GM12878 (cell line): ENCODE measurements around the gene KRTAP10-3. TPM values are rescaled to one million over a fixed set of nuclear protein-coding genes. Genes with fewer than 3 reads are reported as not detected.

ENCODE experiments used
- ATAC-seq: fragments of 200-7000 bp; cut with Tn5 transposase; 3 replicates; pipeline ENCODE4 v1.9.1; 2020; ENCODE audit warnings: mild to moderate bottlenecking, moderate library complexity
- BruUV-seq: library from RNA; stranded (reverse); fragments of 400-500 nt; replicated peaks from 2 replicates; lab custom pipeline; 2021; lab: Mats Ljungman, UMichigan
- CTCF ChIA-PET: fragments of 300-600 bp; sonication (Branson Sonifier 250); formaldehyde crosslinking; extraction: SDS; loops from one replicate; lab custom pipeline; 2021; ENCODE audit warnings: inconsistent platforms; lab: Yijun Ruan, JAX
- POLR2A ChIA-PET: fragments of 350-600 bp; formaldehyde crosslinking; extraction: SDS; loops from one replicate; lab custom pipeline; 2021; ENCODE audit warnings: inconsistent platforms; lab: Charles Lee
- RAD21 ChIA-PET: fragments of 300-600 bp; sonication (Branson Sonifier 250); formaldehyde crosslinking; loops from one replicate; lab custom pipeline; 2023; ENCODE audit warnings: antibody characterized with exemption; ENCODE audit not compliant: unreplicated experiment; lab: Charles Lee
- SMC1A ChIA-PET: fragments of 300-600 bp; sonication (Branson Sonifier 250); formaldehyde crosslinking; loops from one replicate; lab custom pipeline; 2023; ENCODE audit not compliant: unreplicated experiment, uncharacterized antibody; lab: Charles Lee
- DNase-seq: peaks from one replicate; pipeline ENCODE4 v3.0.0-alpha.2; 2011; ENCODE audit warnings: low read depth, low spot score
- FAIRE-seq: peaks from 3 replicates; lab custom pipeline; 2011; peaks lifted over from hg19 to GRCh38; lab: Jason Lieb, UNC
- H2AFZ ChIP-seq: 2 replicates; pipeline ENCODE4 v1.6.0; 2011; ENCODE audit warnings: low read depth, low read length, control low read depth; ENCODE audit not compliant: control insufficient read depth
- H3K27ac ChIP-seq: 2 replicates; pipeline ENCODE4 v1.5.1; 2011; ENCODE audit warnings: control low read depth; ENCODE audit not compliant: control insufficient read depth, insufficient read depth
- H3K27me3 ChIP-seq, 2 experiments: replicated peaks in 1 of 2; 2 replicates each; pipeline versions ENCODE4 v1.6.0 to v1.6.1; 2011; ENCODE audit warnings: low read length in 1 of 2; ENCODE audit not compliant: control insufficient read depth in 2 of 2, insufficient read depth in 2 of 2
- H3K36me3 ChIP-seq, 2 experiments: 2 replicates each; pipeline ENCODE4 v1.5.1; 2011; ENCODE audit warnings: low read length in 1 of 2; ENCODE audit not compliant: control insufficient read depth in 2 of 2, insufficient read depth in 2 of 2
- H3K4me1 ChIP-seq: 2 replicates; pipeline ENCODE4 v1.6.1; 2011; ENCODE audit warnings: mild to moderate bottlenecking, low read length, moderate library complexity, mixed read lengths; ENCODE audit not compliant: control insufficient read depth, insufficient read depth
- H3K4me2 ChIP-seq: 2 replicates; pipeline ENCODE4 v1.6.0; 2011; ENCODE audit warnings: control low read depth; ENCODE audit not compliant: control insufficient read depth, insufficient read depth
- H3K4me3 ChIP-seq: fragments of 200-600 bp; sonication (generic); 2 replicates; pipeline ENCODE4 v1.5.1; 2016
- H3K79me2 ChIP-seq: 2 replicates; pipeline ENCODE4 v1.6.0; 2011; ENCODE audit warnings: low read length; ENCODE audit not compliant: control insufficient read depth, insufficient read depth
- H3K9ac ChIP-seq: 2 replicates; pipeline ENCODE4 v1.8.0; 2011; ENCODE audit warnings: low read length, control low read depth, mixed read lengths; ENCODE audit not compliant: control insufficient read depth, insufficient read depth
- H3K9me3 ChIP-seq: replicated peaks from 3 replicates; pipeline ENCODE4 v1.5.1; 2011; ENCODE audit warnings: mild to moderate bottlenecking, low read length; ENCODE audit not compliant: control insufficient read depth, insufficient read depth
- H4K20me1 ChIP-seq: 2 replicates; pipeline ENCODE4 v1.6.0; 2011; ENCODE audit not compliant: control insufficient read depth, insufficient read depth
- ASH2L ChIP-seq: fragments of 300-600, 200-600 bp; sonication (generic); IDR thresholded peaks from 2 replicates; pipeline ENCODE4 v1.6.1; 2017; ENCODE audit warnings: low read depth, mild to moderate bottlenecking, borderline replicate concordance
- ATF7 ChIP-seq: fragments of 450-650 bp; IDR thresholded peaks from 2 replicates; pipeline ENCODE4 v1.6.1; 2016; ENCODE audit warnings: low read depth, mild to moderate bottlenecking
- CREB1 ChIP-seq: IDR thresholded peaks from 2 replicates; pipeline ENCODE4 v1.6.1; 2012; ENCODE audit warnings: low read depth, mild to moderate bottlenecking, inconsistent platforms
- DPF2 ChIP-seq: fragments of 450-650 bp; IDR thresholded peaks from 2 replicates; pipeline ENCODE4 v1.6.1; 2017; ENCODE audit warnings: mild to moderate bottlenecking
- ELK1 ChIP-seq: IDR thresholded peaks from 2 replicates; pipeline ENCODE4 v1.6.1; 2012; ENCODE audit warnings: low read depth, low read length, improper control_type of control experiment
- GABPA ChIP-seq: IDR thresholded peaks from 2 replicates; pipeline ENCODE4 v1.6.1; 2014; ENCODE audit warnings: antibody characterized with exemption, low read depth, mild to moderate bottlenecking, inconsistent platforms
- JUND ChIP-seq: IDR thresholded peaks from 2 replicates; pipeline ENCODE4 v1.6.1; 2012; ENCODE audit warnings: low read depth, mild to moderate bottlenecking, low read length, improper control_type of control experiment, moderate library complexity
- KAT2A ChIP-seq: conservative IDR thresholded peaks from 2 replicates; pipeline ENCODE4 v1.6.1; 2011; ENCODE audit warnings: low read depth, low read length; ENCODE audit not compliant: control insufficient read depth
- NBN ChIP-seq: fragments of 450-650 bp; IDR thresholded peaks from 2 replicates; pipeline ENCODE4 v1.6.1; 2016
- NFYB ChIP-seq: IDR thresholded peaks from 2 replicates; pipeline ENCODE4 v1.6.1; 2011; ENCODE audit warnings: low read depth, mild to moderate bottlenecking, low read length, improper control_type of control experiment, moderate library complexity; ENCODE audit not compliant: insufficient read depth
- PML ChIP-seq: IDR thresholded peaks from 2 replicates; pipeline ENCODE4 v1.6.1; 2012; ENCODE audit warnings: low read length, inconsistent platforms
- RFX5 ChIP-seq: IDR thresholded peaks from 2 replicates; pipeline ENCODE4 v1.6.1; 2011; ENCODE audit warnings: low read depth, low read length, improper control_type of control experiment
- SIN3A ChIP-seq: IDR thresholded peaks from 2 replicates; pipeline ENCODE4 v1.6.1; 2012; ENCODE audit warnings: low read depth, low read length, improper control_type of control experiment
- SREBF1 ChIP-seq: IDR thresholded peaks from 2 replicates; pipeline ENCODE4 v1.6.1; 2012; ENCODE audit warnings: mild to moderate bottlenecking, low read length
- SRF ChIP-seq, 2 experiments: IDR thresholded peaks; 2 replicates each; pipeline ENCODE4 v1.6.1; 2011; ENCODE audit warnings: low read depth in 2 of 2, low read length in 2 of 2, mild to moderate bottlenecking in 1 of 2, moderate library complexity in 1 of 2
- SUPT20H ChIP-seq: IDR thresholded peaks from 2 replicates; pipeline ENCODE4 v1.6.1; 2011; ENCODE audit warnings: low read depth, mild to moderate bottlenecking, low read length, moderate library complexity, borderline replicate concordance; ENCODE audit not compliant: control insufficient read depth
- WRNIP1 ChIP-seq: IDR thresholded peaks from 2 replicates; pipeline ENCODE4 v1.6.1; 2011; ENCODE audit warnings: low read depth, low read length, improper control_type of control experiment, borderline replicate concordance
- WGBS: methylation state at CpG from one replicate; pipeline ENCODE4 v1.1.6; 2016; ENCODE audit warnings: low lambda C conversion rate; ENCODE audit not compliant: insufficient replicate concordance, insufficient coverage; ENCODE audit errors: missing lambda C conversion rate; 5-methylcytosine and 5-hydroxymethylcytosine counted together
- in situ Hi-C: fragments of 300-500 bp; cut with MboI; formaldehyde crosslinking; loops from 9 replicates; pipeline ENCODE4 v1.14.3; 2018; ENCODE audit warnings: mixed read lengths
- intact Hi-C: fragments of 100-400 bp; cut with micrococcal nuclease; formaldehyde crosslinking; loops from one replicate; pipeline ENCODE4 v1.14.2; 2022; ENCODE audit not compliant: unreplicated experiment
- polyA plus RNA-seq, 11 experiments: library from polyadenylated mRNA; depleted of rRNA in 4 of 11; unstranded in 6 of 11; stranded (reverse) in 5 of 11; fragments of >200 nt; fragmentation: Nextera tagmentation in 4 of 11; fragmentation: Illumina TruSeq in 1 of 11; extraction: Ambion mirVana in 4 of 11; extraction: Trizol in 1 of 11; gene quantifications; 1 replicate in 1 of 11; 2 replicates in 10 of 11; pipeline versions ENCODE4 v1.2.1 to v1.2.3, GENCODE V29; 2011 to 2016; ENCODE audit warnings: inconsistent platforms in 2 of 11, missing spikeins in 2 of 11, low read depth in 1 of 11
- total RNA-seq, 4 experiments: library from RNA; depleted of rRNA in 3 of 4; stranded (reverse); fragments of >200 nt in 3 of 4; fragmentation: Illumina TruSeq in 1 of 4; extraction: Trizol in 1 of 4; gene quantifications; 2 replicates each; pipeline versions ENCODE4 v1.2.1 to v1.2.3, GENCODE V29; 2013 to 2021
- TF ChIP-seq, protein P1 (sequence below): IDR thresholded peaks from 2 replicates; pipeline ENCODE4 v1.6.1; 2012; ENCODE audit warnings: low read length, inconsistent platforms

Gene KRTAP10-3
- total and polyA plus RNA-seq, 10 of the 15 experiments (the other 5 are each of a cell fraction or from before 2014, with no cell fraction given), result not detected

DNA sequence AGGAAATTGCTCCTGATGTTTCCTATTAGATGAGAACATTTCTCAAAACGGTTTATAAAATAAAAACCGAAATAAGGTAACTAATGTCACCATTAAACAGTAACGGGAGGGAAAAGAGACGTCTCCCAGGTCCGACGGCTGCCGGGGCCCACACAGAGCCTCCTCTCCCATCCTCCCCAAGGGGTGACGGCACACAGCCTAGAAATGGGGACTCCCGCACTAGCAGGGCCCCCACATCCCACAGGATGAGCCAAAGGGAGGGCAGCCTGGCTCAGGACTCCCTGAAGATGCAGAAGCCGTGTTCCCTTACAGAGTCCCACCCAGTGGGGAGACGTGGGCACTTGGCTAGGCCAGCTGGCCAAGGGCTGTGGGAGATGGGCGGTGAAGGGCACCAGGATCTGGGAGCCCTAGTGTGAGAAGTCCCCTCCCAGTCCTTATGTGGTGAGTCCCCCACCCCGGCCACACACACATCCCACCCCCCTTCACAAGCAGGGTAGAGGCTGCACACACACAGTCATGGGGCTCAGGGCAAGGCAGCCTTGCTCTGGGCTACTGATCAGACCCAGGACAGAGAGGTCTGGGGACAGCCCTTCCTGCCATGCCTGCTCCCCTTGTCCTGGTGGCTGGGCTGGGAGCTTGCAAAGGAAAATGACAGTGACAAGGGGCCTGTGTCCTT, 3.3 kb downstream of the KRTAP10-3 start:
- ChIA-PET SMC1A (no interaction called here), POLR2A (no interaction called here), CTCF (no interaction called here), RAD21 (no interaction called here)
- WGBS, result 36% methylated on average over 13 of the region's 13 CpGs
- Histone ChIP-seq H3K27me3 (no peaks in the 10 kb centered on the region; a peak in 1 of 4 replicates), H3K79me2 (no peaks in the 10 kb centered on the region), H3K4me3 (no peak overlapping the region), H3K4me2 (no peak overlapping the region), H3K9me3 (no peaks in the 10 kb centered on the region; the same call in 2 of the 3 replicates), H4K20me1 (no peaks in the 10 kb centered on the region), H3K27ac (no peak overlapping the region), H3K9ac (no peak overlapping the region), H3K4me1 (no peaks in the 10 kb centered on the region), H2AFZ (no peak overlapping the region), H3K36me3 (no peaks in the 10 kb centered on the region)
- in situ Hi-C loops (no loop called here), intact Hi-C loops (no loop called here)
- ATAC-seq, result no peak
- no peak for FAIRE-seq
- DNase-seq, result no peak
- BruUV-seq, result no TSS peak
- no peak for TF ChIP-seq NBN
- TF ChIP-seq SRF (IDR thresholded peaks at IDR 0.05; ENCODE audit: low read depth in 2 of 2, low read length in 2 of 2), result no peak

GRCh38 chr21:44552681-44553080, 5.9 kb downstream of the KRTAP10-3 start:
- no peaks in the 10 kb centered on the region for H4K20me1 ChIP-seq
- H3K4me1 ChIP-seq, result no peaks in the 10 kb centered on the region
- no peaks in the 10 kb centered on the region; the same call in 2 of the 3 replicates for H3K9me3 ChIP-seq
- intact Hi-C loops, result no loop called here
- no peak overlapping the region for H3K9ac ChIP-seq
- no peak overlapping the region for H3K4me2 ChIP-seq
- H3K27me3 ChIP-seq, result no peaks in the 10 kb centered on the region; a peak in 1 of 4 replicates
- ChIA-PET POLR2A (no interaction called here), SMC1A (no interaction called here), RAD21 (no interaction called here), CTCF (no interaction called here)
- no peak overlapping the region for H2AFZ ChIP-seq
- DNase-seq (no peak), FAIRE-seq (no peak), ATAC-seq (no peak)
- H3K79me2 ChIP-seq, result no peaks in the 10 kb centered on the region
- no peak overlapping the region for H3K27ac ChIP-seq
- 35% methylated on average over 13 of the region's 13 CpGs for WGBS
- H3K4me3 ChIP-seq, result no peak overlapping the region
- no TSS peak for BruUV-seq
- in situ Hi-C loops, result no loop called here
- no peaks in the 10 kb centered on the region for H3K36me3 ChIP-seq
- TF ChIP-seq CREB1 (no peak), ELK1 (no peak), JUND (no peak), PML (no peak), DPF2 (no peak), RFX5 (no peak), NFYB (no peak), ASH2L (no peak), GABPA (no peak), SUPT20H (no peak), WRNIP1 (no peak), SIN3A (no peak), ATF7 (no peak), SREBF1 (no peak), KAT2A (no peak)
- TF ChIP-seq, protein P1, sequence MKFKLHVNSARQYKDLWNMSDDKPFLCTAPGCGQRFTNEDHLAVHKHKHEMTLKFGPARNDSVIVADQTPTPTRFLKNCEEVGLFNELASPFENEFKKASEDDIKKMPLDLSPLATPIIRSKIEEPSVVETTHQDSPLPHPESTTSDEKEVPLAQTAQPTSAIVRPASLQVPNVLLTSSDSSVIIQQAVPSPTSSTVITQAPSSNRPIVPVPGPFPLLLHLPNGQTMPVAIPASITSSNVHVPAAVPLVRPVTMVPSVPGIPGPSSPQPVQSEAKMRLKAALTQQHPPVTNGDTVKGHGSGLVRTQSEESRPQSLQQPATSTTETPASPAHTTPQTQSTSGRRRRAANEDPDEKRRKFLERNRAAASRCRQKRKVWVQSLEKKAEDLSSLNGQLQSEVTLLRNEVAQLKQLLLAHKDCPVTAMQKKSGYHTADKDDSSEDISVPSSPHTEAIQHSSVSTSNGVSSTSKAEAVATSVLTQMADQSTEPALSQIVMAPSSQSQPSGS, result no peak
